IMR-90 (cell line): ENCODE data around the gene TTC28. TPM values are rescaled to one million over a fixed set of nuclear protein-coding genes. Genes with fewer than 3 reads are reported as not detected.

Experiments
- ATAC-seq: fragments of 200-7000 bp; cut with Tn5 transposase; 2 replicates; pipeline ENCODE4 v1.9.1; 2020; ENCODE audit warnings: low read depth, mild to moderate bottlenecking, moderate library complexity
- BruUV-seq: library from RNA; stranded (reverse); fragments of 400-500 nt; replicated peaks from 2 replicates; lab custom pipeline; 2021; lab: Mats Ljungman, UMichigan
- CTCF ChIA-PET: fragments of 300-600 bp; formaldehyde crosslinking; extraction: SDS; loops from one replicate; lab custom pipeline; 2021; ENCODE audit warnings: antibody characterized with exemption; lab: Yijun Ruan, JAX
- POLR2A ChIA-PET: fragments of 300-600 bp; sonication (Branson Sonifier 250); formaldehyde crosslinking; loops from one replicate; lab custom pipeline; 2022; ENCODE audit warnings: antibody characterized with exemption; ENCODE audit not compliant: unreplicated experiment; lab: Charles Lee
- DNase-seq: peaks from one replicate; pipeline ENCODE4 v3.0.0; 2013
- H2AFZ ChIP-seq: replicated peaks from 2 replicates; pipeline ENCODE3; 2013; ENCODE audit warnings: low read length, mild to moderate bottlenecking; ENCODE audit not compliant: poor library complexity
- H2AK5ac ChIP-seq: 2 replicates; pipeline ENCODE4 v1.6.1; 2013; ENCODE audit warnings: low read depth, low read length, inconsistent platforms
- H2AK9ac ChIP-seq: replicated peaks from 2 replicates; pipeline ENCODE3; 2013; ENCODE audit warnings: mild to moderate bottlenecking, low read depth, low read length, moderate library complexity; ENCODE audit not compliant: poor library complexity
- H2BK120ac ChIP-seq: 2 replicates; pipeline ENCODE4 v1.6.1; 2013; ENCODE audit warnings: low read depth, low read length, inconsistent platforms
- H2BK15ac ChIP-seq: 3 replicates; pipeline ENCODE4 v1.6.1; 2013; ENCODE audit warnings: low read depth, low read length, inconsistent platforms
- H2BK20ac ChIP-seq: 2 replicates; pipeline ENCODE4 v1.6.1; 2013; ENCODE audit warnings: low read depth, mild to moderate bottlenecking, inconsistent platforms, low read length, moderate library complexity
- H2BK5ac ChIP-seq: 2 replicates; pipeline ENCODE4 v1.6.1; 2013; ENCODE audit warnings: mild to moderate bottlenecking, low read depth, low read length, inconsistent platforms; ENCODE audit not compliant: poor library complexity, severe bottlenecking
- H3K14ac ChIP-seq: replicated peaks from 2 replicates; pipeline ENCODE4 v1.6.1; 2013; ENCODE audit warnings: low read depth, low read length, inconsistent platforms
- H3K18ac ChIP-seq: 2 replicates; pipeline ENCODE4 v1.6.1; 2013; ENCODE audit warnings: low read depth, low read length, control low read depth
- H3K23ac ChIP-seq: 2 replicates; pipeline ENCODE4 v1.6.1; 2013; ENCODE audit warnings: low read depth, low read length, inconsistent platforms
- H3K27ac ChIP-seq: 2 replicates; pipeline ENCODE4 v1.5.1; 2013; ENCODE audit warnings: mild to moderate bottlenecking, control low read depth, low read length; ENCODE audit not compliant: insufficient read depth
- H3K27me3 ChIP-seq: 2 replicates; pipeline ENCODE4 v1.6.1; 2013; ENCODE audit warnings: low read length; ENCODE audit not compliant: control insufficient read depth, insufficient read depth
- H3K36me3 ChIP-seq: 2 replicates; pipeline ENCODE4 v1.6.1; 2013; ENCODE audit warnings: low read length, mixed read lengths; ENCODE audit not compliant: control insufficient read depth, insufficient read depth
- H3K4ac ChIP-seq: 2 replicates; pipeline ENCODE4 v1.6.1; 2013; ENCODE audit warnings: low read depth, low read length, inconsistent platforms
- H3K4me1 ChIP-seq: 2 replicates; pipeline ENCODE4 v1.6.1; 2013; ENCODE audit warnings: low read length, mixed read lengths; ENCODE audit not compliant: control insufficient read depth, insufficient read depth
- H3K4me2 ChIP-seq: 2 replicates; pipeline ENCODE4 v1.6.1; 2013; ENCODE audit warnings: low read depth, mild to moderate bottlenecking, control low read depth, low read length, moderate library complexity
- H3K4me3 ChIP-seq: 2 replicates; pipeline ENCODE4 v1.5.1; 2013; ENCODE audit warnings: low read depth, mild to moderate bottlenecking, control low read depth, low read length, moderate library complexity; ENCODE audit not compliant: insufficient read depth
- H3K56ac ChIP-seq: 2 replicates; pipeline ENCODE4 v1.6.1; 2013; ENCODE audit warnings: low read length, inconsistent platforms; ENCODE audit not compliant: insufficient read depth; ENCODE audit errors: extremely low read depth
- H3K79me1 ChIP-seq, 2 experiments: 2 replicates each; pipeline ENCODE4 v1.6.1; 2013; ENCODE audit warnings: low read length in 2 of 2, inconsistent platforms in 1 of 2, low read depth in 1 of 2
- H3K9ac ChIP-seq: 2 replicates; pipeline ENCODE4 v1.6.1; 2013; ENCODE audit warnings: low read depth, low read length, control low read depth
- H3K9me1 ChIP-seq: 2 replicates; pipeline ENCODE4 v1.6.1; 2013; ENCODE audit warnings: low read length, inconsistent platforms; ENCODE audit not compliant: insufficient read depth
- H3K9me3 ChIP-seq: 2 replicates; pipeline ENCODE4 v1.6.1; 2013; ENCODE audit warnings: low read length; ENCODE audit not compliant: control insufficient read depth, insufficient read depth
- H4K20me1 ChIP-seq: 2 replicates; pipeline ENCODE4 v1.6.1; 2013; ENCODE audit warnings: low read length, inconsistent platforms; ENCODE audit not compliant: insufficient read depth
- H4K5ac ChIP-seq: 2 replicates; pipeline ENCODE4 v1.6.1; 2013; ENCODE audit warnings: mild to moderate bottlenecking, low read depth, low read length, control low read depth
- H4K8ac ChIP-seq, 2 experiments: 2 replicates each; pipeline ENCODE4 v1.6.1; 2013; ENCODE audit warnings: low read depth in 2 of 2, low read length in 2 of 2, control low read depth in 1 of 2, inconsistent platforms in 1 of 2
- H4K91ac ChIP-seq: 2 replicates; pipeline ENCODE4 v1.6.1; 2013; ENCODE audit warnings: low read depth, low read length, inconsistent platforms; ENCODE audit not compliant: insufficient read depth
- CEBPB ChIP-seq: IDR thresholded peaks from 2 replicates; pipeline ENCODE4 v1.6.1; 2012; ENCODE audit warnings: low read depth, low read length, improper control_type of control experiment
- ELK1 ChIP-seq: fragments of 150-350 bp; IDR thresholded peaks from 2 replicates; pipeline ENCODE4 v1.6.1; 2016; ENCODE audit warnings: low read depth, mild to moderate bottlenecking, low read length, moderate library complexity, borderline replicate concordance
- dilution Hi-C: fragments of 300-500 bp; cut with HindIII; formaldehyde crosslinking; loops from one replicate; pipeline ENCODE4 v1.14.3; 2018; ENCODE audit warnings: low sequenced_read_pairs; ENCODE audit not compliant: unreplicated experiment
- in situ Hi-C: fragments of 300-500 bp; cut with MboI; formaldehyde crosslinking; loops from 3 replicates; pipeline ENCODE4 v1.14.3; 2019; ENCODE audit warnings: low sequenced_read_pairs, inconsistent platforms, mixed read lengths
- intact Hi-C: fragments of 100-400 bp; cut with micrococcal nuclease; formaldehyde crosslinking; loops from 2 replicates; pipeline ENCODE4 v1.10.0; 2022
- polyA plus RNA-seq, 3 experiments: library from polyadenylated mRNA; depleted of rRNA; stranded (reverse); fragments of >200 nt; gene quantifications; 2 replicates each; pipeline ENCODE4 v1.2.3, GENCODE V29; 2012; ENCODE audit warnings: low replicate concordance in 1 of 3
- total RNA-seq: library from RNA; depleted of rRNA; stranded (reverse); fragments of >200 nt; gene quantifications from 2 replicates; pipeline ENCODE4 v1.2.3, GENCODE V29; 2012

The TTC28 gene
- total and polyA plus RNA-seq, 2 of the 4 experiments (the other 2 are of a cell fraction): 5.6 to 13.3 TPM

GRCh38 chr22:28155808-28156207, 523.8 kb downstream of the TTC28 start:
- Histone ChIP-seq H2AK9ac (no peak overlapping the region), H3K14ac (no peak overlapping the region), H3K9ac (no peak overlapping the region), H3K9me3 (no peaks in the 10 kb centered on the region), H2BK15ac (no peak overlapping the region), H2BK5ac (no peak overlapping the region), H3K36me3 (no peaks in the 10 kb centered on the region), H4K5ac (no peak overlapping the region), H4K8ac (no peak overlapping the region), H2BK120ac (no peak overlapping the region), H4K20me1 (no peaks in the 10 kb centered on the region), H2AFZ (no peak overlapping the region), H3K27me3 (no peaks in the 10 kb centered on the region), H3K79me1 (0 out of 4 replicates have a peak, but pooled peaks cover 2 to 3% of the 10 kb centered on the region in 2 experiments), H2AK5ac (no peak overlapping the region), H3K4me2 (no peak overlapping the region), H3K23ac (no peak overlapping the region), H3K4me1 (0 out of 2 replicates have a peak, but pooled peaks cover 2% of the 10 kb centered on the region), H3K9me1 (no peaks in the 10 kb centered on the region), H3K4me3 (no peak overlapping the region), H2BK20ac (no peak overlapping the region), H3K18ac (no peak overlapping the region), H4K91ac (no peak overlapping the region), H3K4ac (no peak overlapping the region), H3K27ac (no peak overlapping the region), H3K56ac (no peak overlapping the region)
- CTCF ChIA-PET: no interaction called here
- no TSS peak for BruUV-seq
- TF ChIP-seq ELK1: no peak
- peak; percentile 49; the same call in 1 of the 2 replicates for TF ChIP-seq CEBPB
- DNase-seq: no peak
- intact Hi-C loops (no loop called here), dilution Hi-C loops (no loop called here), in situ Hi-C loops (no loop called here)
- POLR2A ChIA-PET: interaction anchor here (1.0 kb wide), 1 partner anchor 13 kb away, joined by 3 read pairs; no protein-coding TSS in a partner anchor
- ATAC-seq: no peak
